GM12878 (cell line): ENCODE results near the gene TEX47.

Experiments
- BRCA1 ChIP-seq: IDR thresholded peaks from 2 replicates; pipeline ENCODE4 v1.6.1; 2011; ENCODE audit warnings: low read depth, low read length, improper control_type of control experiment
- ESRRA ChIP-seq: IDR thresholded peaks from 2 replicates; pipeline ENCODE4 v1.6.1; 2012; ENCODE audit warnings: mild to moderate bottlenecking, low read length, improper control_type of control experiment
- POLR2AphosphoS5 ChIP-seq: IDR thresholded peaks from 2 replicates; pipeline ENCODE4 v1.6.1; 2011; ENCODE audit warnings: mild to moderate bottlenecking, low read length, inconsistent platforms
- POU2F2 ChIP-seq: IDR thresholded peaks from 3 replicates; pipeline ENCODE4 v1.6.1; 2011; ENCODE audit warnings: low read depth, mild to moderate bottlenecking, low read length, borderline replicate concordance
- SREBF2 ChIP-seq: IDR thresholded peaks from 2 replicates; pipeline ENCODE4 v1.6.1; 2012; ENCODE audit warnings: mild to moderate bottlenecking, low read length
- TF ChIP-seq, protein P1 (sequence below): IDR thresholded peaks from 2 replicates; pipeline ENCODE4 v1.6.1; 2012; ENCODE audit warnings: low read depth, low read length, improper control_type of control experiment

DNA sequence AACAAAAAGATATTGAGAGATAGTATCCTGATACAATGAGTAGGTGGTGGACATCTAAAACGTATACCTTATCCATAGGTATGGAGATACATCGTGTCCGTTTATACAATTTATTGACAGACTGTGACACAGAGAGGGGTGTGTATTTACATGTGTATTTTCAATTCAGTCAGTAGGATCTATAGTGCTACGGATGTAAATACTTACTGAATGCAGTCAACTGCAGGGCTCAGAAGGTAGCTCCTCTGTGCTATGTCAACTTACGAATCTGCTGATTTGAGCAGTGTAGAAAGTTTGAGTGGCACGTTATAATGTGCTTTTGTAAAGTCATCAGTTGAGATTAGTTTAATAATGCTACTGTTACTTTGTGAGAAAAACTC lies 35.4 kb downstream of the TEX47 start:
- TF ChIP-seq BRCA1 (no peak), SREBF2 (no peak), POLR2AphosphoS5 (no peak), ESRRA (no peak), POU2F2 (no peak)
- TF ChIP-seq, protein P1, sequence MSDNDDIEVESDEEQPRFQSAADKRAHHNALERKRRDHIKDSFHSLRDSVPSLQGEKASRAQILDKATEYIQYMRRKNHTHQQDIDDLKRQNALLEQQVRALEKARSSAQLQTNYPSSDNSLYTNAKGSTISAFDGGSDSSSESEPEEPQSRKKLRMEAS: no peak
